GM18909 (cell line): ENCODE data around the gene LEMD2.

Experiments
- ATAC-seq: cut with Tn5 transposase; IDR thresholded peaks from one replicate; pipeline ENCODE4 v1.9.1; 2021; ENCODE audit warnings: mild to moderate bottlenecking; ENCODE audit not compliant: unreplicated experiment, poor library complexity

Gene LEMD2

GRCh38 chr6:33761581-33761921 lies 27.4 kb downstream of the LEMD2 start:
- ATAC-seq = no peak

GRCh38 chr6:33759887-33760629 lies 28.9 kb downstream of the LEMD2 start:
- no peak for ATAC-seq

GRCh38 chr6:33758815-33759216 lies 30.1 kb downstream of the LEMD2 start:
- ATAC-seq = no peak

GRCh38 chr6:33757906-33758305 lies 31.0 kb downstream of the LEMD2 start:
- ATAC-seq = no peak

- no peak for ATAC-seq
These were observed 31.8 kb downstream of the LEMD2 start for GRCh38 chr6:33757113-33757512.

- ATAC-seq = no peak
These were observed 32.5 kb downstream of the LEMD2 start for GRCh38 chr6:33756211-33756954.

- ATAC-seq = no peak
These were observed 33.7 kb downstream of the LEMD2 start for GRCh38 chr6:33755070-33755869.

- ATAC-seq = no peak
These were observed 34.7 kb downstream of the LEMD2 start for GRCh38 chr6:33754222-33754621.

- no peak for ATAC-seq
These were observed 36.3 kb downstream of the LEMD2 start for GRCh38 chr6:33752646-33753015.

- no peak for ATAC-seq
These were observed 36.9 kb downstream of the LEMD2 start for GRCh38 chr6:33751771-33752645.

GRCh38 chr6:33750244-33750991 lies 38.5 kb downstream of the LEMD2 start:
- ATAC-seq = no peak

GRCh38 chr6:33749401-33749800 lies 39.5 kb downstream of the LEMD2 start:
- no peak for ATAC-seq

GRCh38 chr6:33748841-33749240 lies 40.1 kb downstream of the LEMD2 start:
- no peak for ATAC-seq

GRCh38 chr6:33747823-33748222 lies 41.1 kb downstream of the LEMD2 start:
- ATAC-seq = no peak

GRCh38 chr6:33746651-33747100 lies 42.3 kb downstream of the LEMD2 start, which contains the start of gene IP6K3:
IP6K3 (minus strand) TSS chr6:33746905; CDS start chr6:33735476, 11,429 bp downstream.
- no peak for ATAC-seq

GRCh38 chr6:33746036-33746600 lies 42.8 kb downstream of the LEMD2 start:
- ATAC-seq = no peak

- ATAC-seq = no peak
These were observed 43.4 kb downstream of the LEMD2 start for GRCh38 chr6:33745548-33745947.

GRCh38 chr6:33744895-33745546 lies 43.9 kb downstream of the LEMD2 start:
- no peak for ATAC-seq
